Neural progenitor cell (in vitro differentiated cells): ENCODE results near the gene SH3PXD2B. TPM values are rescaled to one million over a fixed set of nuclear protein-coding genes. Genes with fewer than 3 reads are reported as not detected.

Source experiments
- DNase-seq: peaks from one replicate; pipeline ENCODE4 v3.0.0-alpha.2; 2016; ENCODE audit warnings: low spot score
- H2AFZ ChIP-seq: fragments of 200-600 bp; sonication (generic); replicated peaks from 2 replicates; pipeline ENCODE4 v1.6.1; 2016; ENCODE audit warnings: antibody characterized with exemption
- H3F3A ChIP-seq: fragments of 200-600 bp; sonication (generic); 2 replicates; pipeline ENCODE4 v1.6.1; 2016; ENCODE audit warnings: antibody characterized with exemption, low read depth
- H3K27ac ChIP-seq: fragments of 200-600 bp; sonication (generic); 2 replicates; pipeline ENCODE4 v1.5.1; 2016; ENCODE audit warnings: mild to moderate bottlenecking
- H3K27me3 ChIP-seq: fragments of 200-600 bp; sonication (generic); 2 replicates; pipeline ENCODE4 v1.6.1; 2016; ENCODE audit warnings: mild to moderate bottlenecking, moderate library complexity
- H3K36me3 ChIP-seq: fragments of 200-600 bp; sonication (generic); 2 replicates; pipeline ENCODE4 v1.5.1; 2016
- H3K4me1 ChIP-seq: fragments of 200-600 bp; sonication (generic); 2 replicates; pipeline ENCODE4 v1.6.1; 2016; ENCODE audit warnings: mixed run types
- H3K4me2 ChIP-seq: fragments of 200-600 bp; sonication (generic); 2 replicates; pipeline ENCODE4 v1.6.1; 2016
- H3K4me3 ChIP-seq: fragments of 200-600 bp; sonication (generic); 2 replicates; pipeline ENCODE4 v1.5.1; 2016
- H3K79me2 ChIP-seq: fragments of 200-600 bp; sonication (generic); 2 replicates; pipeline ENCODE4 v1.6.1; 2016; ENCODE audit warnings: low read depth
- H3K9ac ChIP-seq: fragments of 200-600 bp; sonication (generic); 2 replicates; pipeline ENCODE4 v1.6.1; 2016
- H3K9me3 ChIP-seq: fragments of 200-600 bp; sonication (generic); 2 replicates; pipeline ENCODE4 v1.5.1; 2016; ENCODE audit warnings: low read depth
- H4K20me1 ChIP-seq: fragments of 200-600 bp; sonication (generic); 2 replicates; pipeline ENCODE4 v1.6.1; 2016; ENCODE audit warnings: low read depth
- H3K27ac Mint-ChIP-seq: 3 replicates; pipeline ENCODE4 v1.8.0; 2021; ENCODE audit warnings: mixed read lengths
- H3K27me3 Mint-ChIP-seq: 2 replicates; pipeline ENCODE4 v1.8.0; 2022; ENCODE audit warnings: low read depth, mild to moderate bottlenecking, inconsistent platforms, moderate library complexity, mixed read lengths; ENCODE audit not compliant: insufficient read depth
- H3K36me3 Mint-ChIP-seq: 3 replicates; pipeline ENCODE4 v1.8.0; 2021; ENCODE audit warnings: mixed read lengths
- H3K4me1 Mint-ChIP-seq: 3 replicates; pipeline ENCODE4 v1.8.0; 2021; ENCODE audit warnings: mixed read lengths
- H3K4me3 Mint-ChIP-seq: 3 replicates; pipeline ENCODE4 v1.8.0; 2021; ENCODE audit warnings: mild to moderate bottlenecking, moderate library complexity, mixed read lengths
- H3K9me3 Mint-ChIP-seq: 3 replicates; pipeline ENCODE4 v1.8.0; 2020; ENCODE audit warnings: mixed read lengths
- EZH2 ChIP-seq: fragments of 200-600 bp; sonication (generic); IDR thresholded peaks from 2 replicates; pipeline ENCODE4 v1.6.1; 2017; ENCODE audit warnings: antibody characterized with exemption, mild to moderate bottlenecking, moderate library complexity
- EZH2phosphoT487 ChIP-seq: fragments of 200-600 bp; sonication (generic); IDR thresholded peaks from 2 replicates; pipeline ENCODE4 v1.6.1; 2017; ENCODE audit warnings: antibody characterized with exemption
- total RNA-seq: library from RNA; depleted of rRNA; stranded (reverse); fragments of >200 nt; gene quantifications from 2 replicates; pipeline ENCODE4 v1.2.3, GENCODE V29; 2015; ENCODE audit warnings: low replicate concordance
- TF ChIP-seq, protein P1 (sequence below): fragments of 200-600 bp; sonication (generic); IDR thresholded peaks from 2 replicates; pipeline ENCODE4 v1.5.1; 2017; ENCODE audit warnings: antibody characterized with exemption, mild to moderate bottlenecking

The SH3PXD2B gene
- total RNA-seq, 1 donor from 2014 or later, result 27.3 TPM

DNA sequence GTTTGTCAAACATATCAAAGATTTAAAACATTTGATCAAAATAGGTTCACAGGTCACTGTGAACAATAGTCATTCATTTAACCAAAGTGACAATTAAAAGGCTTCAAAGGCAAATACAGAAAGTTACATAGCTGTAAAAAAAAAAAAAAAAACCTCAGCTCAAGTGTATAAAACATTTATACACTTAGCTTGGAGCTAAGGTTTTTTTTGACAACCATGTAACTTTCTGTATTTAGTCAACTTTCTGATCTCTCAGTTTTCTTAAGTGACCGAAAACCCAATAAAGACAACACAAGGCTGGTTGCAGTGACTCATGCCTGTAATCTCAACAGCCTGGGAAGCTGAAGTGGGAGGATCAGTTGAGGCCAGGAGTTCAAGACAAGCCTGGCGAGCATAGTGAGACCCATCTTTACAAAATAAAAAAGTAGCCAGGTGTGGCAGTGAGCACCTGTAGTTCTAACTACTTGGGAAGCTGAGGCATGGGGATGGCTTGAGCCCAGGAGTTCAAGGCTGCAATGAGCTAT is 154.3 kb downstream of the SH3PXD2B start:
- Mint-ChIP-seq H3K36me3 (no peaks in the 10 kb centered on the region), H3K27me3 (no peaks in the 10 kb centered on the region), H3K4me1 (peaks cover 14% of the 10 kb centered on the region), H3K9me3 (peaks cover 3% of the 10 kb centered on the region), H3K27ac (no peak overlapping the region), H3K4me3 (no peak overlapping the region)
- Histone ChIP-seq H3K27me3 (no peaks in the 10 kb centered on the region), H3K27ac (no peak overlapping the region), H3K79me2 (no peaks in the 10 kb centered on the region), H3K4me1 (no peaks in the 10 kb centered on the region), H3F3A (no peaks in the 10 kb centered on the region), H3K36me3 (no peaks in the 10 kb centered on the region), H3K4me2 (no peak overlapping the region), H3K9ac (no peak overlapping the region), H3K9me3 (no peaks in the 10 kb centered on the region), H2AFZ (no peak overlapping the region), H4K20me1 (no peaks in the 10 kb centered on the region), H3K4me3 (no peak overlapping the region)
- TF ChIP-seq, protein P1, sequence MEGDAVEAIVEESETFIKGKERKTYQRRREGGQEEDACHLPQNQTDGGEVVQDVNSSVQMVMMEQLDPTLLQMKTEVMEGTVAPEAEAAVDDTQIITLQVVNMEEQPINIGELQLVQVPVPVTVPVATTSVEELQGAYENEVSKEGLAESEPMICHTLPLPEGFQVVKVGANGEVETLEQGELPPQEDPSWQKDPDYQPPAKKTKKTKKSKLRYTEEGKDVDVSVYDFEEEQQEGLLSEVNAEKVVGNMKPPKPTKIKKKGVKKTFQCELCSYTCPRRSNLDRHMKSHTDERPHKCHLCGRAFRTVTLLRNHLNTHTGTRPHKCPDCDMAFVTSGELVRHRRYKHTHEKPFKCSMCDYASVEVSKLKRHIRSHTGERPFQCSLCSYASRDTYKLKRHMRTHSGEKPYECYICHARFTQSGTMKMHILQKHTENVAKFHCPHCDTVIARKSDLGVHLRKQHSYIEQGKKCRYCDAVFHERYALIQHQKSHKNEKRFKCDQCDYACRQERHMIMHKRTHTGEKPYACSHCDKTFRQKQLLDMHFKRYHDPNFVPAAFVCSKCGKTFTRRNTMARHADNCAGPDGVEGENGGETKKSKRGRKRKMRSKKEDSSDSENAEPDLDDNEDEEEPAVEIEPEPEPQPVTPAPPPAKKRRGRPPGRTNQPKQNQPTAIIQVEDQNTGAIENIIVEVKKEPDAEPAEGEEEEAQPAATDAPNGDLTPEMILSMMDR, result no peak
- TF ChIP-seq EZH2 (no peak), EZH2phosphoT487 (no peak)
- DNase-seq, result no peak

DNA sequence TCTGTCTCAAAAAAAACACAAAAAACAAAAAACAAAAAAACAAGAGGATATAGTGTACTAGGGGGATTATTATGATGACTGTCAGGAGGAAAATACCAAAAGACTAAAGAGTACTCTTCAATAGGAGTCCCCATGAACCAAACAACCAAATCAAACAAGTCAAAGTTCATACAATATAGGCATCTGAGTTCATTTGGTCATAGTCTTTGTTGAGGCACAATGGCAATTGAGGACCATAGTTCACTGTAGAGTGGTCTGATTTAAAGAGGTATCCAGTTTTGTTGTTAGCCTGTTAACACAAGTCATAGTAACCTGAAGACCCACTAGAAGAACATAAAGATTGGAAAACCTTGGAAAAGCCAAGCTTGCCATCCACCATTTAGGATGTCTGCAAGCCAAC is 159.5 kb downstream of the SH3PXD2B start:
- DNase-seq, result no peak
- Mint-ChIP-seq H3K4me1 (peaks cover 8% of the 10 kb centered on the region), H3K27me3 (peaks cover 3% of the 10 kb centered on the region)

DNA sequence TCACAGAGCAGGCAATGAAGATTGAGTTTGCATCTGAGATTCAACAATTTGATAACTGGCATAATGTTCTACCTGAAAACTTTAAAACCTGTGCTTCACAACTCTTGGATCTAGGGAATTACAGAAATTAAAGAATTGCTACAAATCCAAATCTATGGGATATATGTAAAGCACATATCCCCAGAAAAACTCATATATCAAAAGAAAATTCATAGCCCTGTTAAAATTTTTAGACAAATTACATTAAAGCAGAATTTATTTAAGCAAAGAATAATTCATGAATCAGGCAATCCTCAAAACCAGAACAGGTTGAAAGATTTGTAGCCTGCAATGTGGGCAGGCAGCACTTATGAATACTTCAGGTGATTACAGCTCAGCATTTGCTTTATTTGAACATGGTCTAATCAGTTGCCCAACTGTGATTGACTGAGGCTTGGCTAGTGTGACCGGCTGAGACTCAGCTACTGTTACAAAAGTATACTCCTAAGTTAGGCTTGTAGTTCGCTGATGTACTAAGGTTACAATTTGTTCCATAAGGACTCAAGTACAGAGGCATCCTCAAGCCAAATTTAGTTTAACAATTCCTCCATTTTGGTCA is 160.5 kb downstream of the SH3PXD2B start:
- Histone ChIP-seq H3K4me1 (no peaks in the 10 kb centered on the region), H3K9me3 (no peaks in the 10 kb centered on the region), H3K27ac (no peak overlapping the region), H3K9ac (no peak overlapping the region), H3K27me3 (no peaks in the 10 kb centered on the region), H3K79me2 (no peaks in the 10 kb centered on the region), H4K20me1 (no peaks in the 10 kb centered on the region), H3F3A (peaks cover 11% of the 10 kb centered on the region), H3K36me3 (no peaks in the 10 kb centered on the region), H3K4me3 (no peak overlapping the region), H2AFZ (no peak overlapping the region), H3K4me2 (no peak overlapping the region)
- H3K27ac Mint-ChIP-seq, result no peak overlapping the region
- no peak overlapping the region for H3K4me3 Mint-ChIP-seq
- no peaks in the 10 kb centered on the region for H3K9me3 Mint-ChIP-seq
- no peak for DNase-seq
- TF ChIP-seq EZH2, result no peak
- TF ChIP-seq EZH2phosphoT487, result no peak
- TF ChIP-seq, protein P1, result no peak
- H3K27me3 Mint-ChIP-seq, result peaks cover 3% of the 10 kb centered on the region
- peaks cover 8% of the 10 kb centered on the region for H3K4me1 Mint-ChIP-seq
- H3K36me3 Mint-ChIP-seq, result no peaks in the 10 kb centered on the region

More for the DNA sequence above, 159.5 kb downstream of the SH3PXD2B start:
- Histone ChIP-seq H3K4me1 (no peaks in the 10 kb centered on the region), H2AFZ (no peak overlapping the region), H3K4me3 (no peak overlapping the region), H3K79me2 (no peaks in the 10 kb centered on the region), H3K36me3 (no peaks in the 10 kb centered on the region), H3K9me3 (no peaks in the 10 kb centered on the region), H4K20me1 (no peaks in the 10 kb centered on the region), H3K9ac (no peak overlapping the region), H3K27me3 (no peaks in the 10 kb centered on the region), H3F3A (peaks cover 11% of the 10 kb centered on the region), H3K4me2 (no peak overlapping the region), H3K27ac (no peak overlapping the region)
- TF ChIP-seq, protein P1, result no peak
- TF ChIP-seq EZH2 (no peak), EZH2phosphoT487 (no peak)
- H3K9me3 Mint-ChIP-seq, result no peaks in the 10 kb centered on the region
- H3K36me3 Mint-ChIP-seq, result no peaks in the 10 kb centered on the region
- no peak overlapping the region for H3K27ac Mint-ChIP-seq
- H3K4me3 Mint-ChIP-seq, result no peak overlapping the region
